Measurements from ENCODE around the gene ANKRD18A.

ANKRD18A gene

DNA sequence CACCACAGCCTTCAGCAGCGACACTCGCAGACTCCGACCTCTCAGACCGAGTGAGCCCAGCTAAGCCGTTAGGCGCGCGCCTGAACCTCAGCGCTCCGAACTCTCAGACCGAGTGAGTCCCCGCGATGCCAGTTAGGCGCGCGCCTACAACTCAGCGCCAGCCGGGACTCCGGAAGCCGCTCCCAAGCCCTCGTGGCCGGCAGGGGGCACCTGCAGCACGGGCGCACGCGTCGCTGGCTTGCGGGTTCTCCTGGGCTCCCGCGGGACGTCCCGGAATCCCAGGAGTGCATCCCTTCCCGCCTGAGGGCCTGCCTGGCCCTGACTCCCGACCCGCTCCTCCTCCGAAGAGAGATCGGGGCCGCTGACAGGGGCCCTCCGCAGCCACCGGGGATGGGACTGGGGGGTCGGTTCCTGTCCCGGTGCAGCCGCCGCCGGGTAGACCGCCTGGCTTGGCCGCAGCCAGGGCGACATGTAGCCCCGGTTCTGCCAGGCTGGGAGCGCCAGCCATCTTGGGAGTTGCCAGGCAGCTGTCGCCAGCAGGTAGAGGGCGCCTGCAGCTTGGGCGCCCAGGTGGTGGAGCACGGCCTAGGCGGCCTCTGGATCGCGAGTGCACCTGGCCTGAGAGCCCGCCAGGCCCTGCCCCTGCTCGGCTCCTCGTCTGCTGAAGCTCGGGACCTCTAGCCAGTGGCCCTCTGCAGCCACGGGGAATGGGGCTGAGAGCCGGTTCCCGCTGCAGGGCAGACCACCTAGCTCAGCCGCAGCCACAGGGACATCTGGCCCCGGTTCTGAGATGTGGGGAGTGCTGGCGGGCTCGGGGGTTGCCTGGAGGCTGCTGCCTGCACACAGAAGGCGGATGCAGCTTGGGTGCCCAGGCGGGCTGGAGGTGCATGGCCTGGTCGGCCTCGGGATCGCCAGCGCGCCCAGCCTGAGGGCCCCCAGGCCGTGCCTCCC is at the start of gene ANKRD18A:
Gene ANKRD18A (minus strand): TSS at position 114 of the 951 bp plus-strand sequence. CDS start 311 bp downstream, outside the sequence.
- in situ Hi-C loops (cut with MboI; ENCODE audit: low sequenced_read_pairs) = no loop called here

DNA sequence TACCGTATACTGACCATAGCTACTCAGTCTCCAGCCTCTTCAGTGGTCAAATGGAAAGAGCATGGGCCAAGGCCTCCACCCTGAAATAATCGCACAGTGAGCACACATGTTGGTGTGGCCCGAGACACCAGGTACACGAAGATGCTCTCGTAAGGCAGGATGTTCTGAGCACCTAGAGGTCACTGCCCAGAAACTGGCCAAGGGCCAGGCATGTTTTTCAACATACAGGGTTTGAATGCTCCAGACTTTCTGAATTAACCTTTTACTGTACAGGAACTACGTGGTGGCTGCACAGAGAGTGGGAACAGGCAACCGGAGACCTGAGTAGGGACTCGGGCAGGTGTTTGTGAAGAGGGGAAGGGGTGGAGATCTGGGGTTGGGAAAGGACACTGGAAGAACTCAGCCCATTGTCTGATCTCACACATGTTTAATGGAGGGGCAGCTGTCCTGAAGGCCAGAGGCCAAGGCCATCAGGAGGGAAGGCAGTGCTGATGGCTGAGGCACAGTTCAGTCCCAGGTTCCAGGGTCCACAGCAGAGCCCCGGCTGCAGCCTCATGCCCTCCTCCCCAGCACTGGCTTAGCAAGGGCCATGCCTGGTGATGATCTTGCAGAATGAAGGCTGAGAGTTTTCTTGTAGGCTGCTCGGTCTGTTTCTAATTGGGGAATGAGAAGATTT is 48.5 kb upstream of the ANKRD18A start:
- in situ Hi-C loops (cut with MboI; ENCODE audit: low sequenced_read_pairs) = no loop called here

DNA sequence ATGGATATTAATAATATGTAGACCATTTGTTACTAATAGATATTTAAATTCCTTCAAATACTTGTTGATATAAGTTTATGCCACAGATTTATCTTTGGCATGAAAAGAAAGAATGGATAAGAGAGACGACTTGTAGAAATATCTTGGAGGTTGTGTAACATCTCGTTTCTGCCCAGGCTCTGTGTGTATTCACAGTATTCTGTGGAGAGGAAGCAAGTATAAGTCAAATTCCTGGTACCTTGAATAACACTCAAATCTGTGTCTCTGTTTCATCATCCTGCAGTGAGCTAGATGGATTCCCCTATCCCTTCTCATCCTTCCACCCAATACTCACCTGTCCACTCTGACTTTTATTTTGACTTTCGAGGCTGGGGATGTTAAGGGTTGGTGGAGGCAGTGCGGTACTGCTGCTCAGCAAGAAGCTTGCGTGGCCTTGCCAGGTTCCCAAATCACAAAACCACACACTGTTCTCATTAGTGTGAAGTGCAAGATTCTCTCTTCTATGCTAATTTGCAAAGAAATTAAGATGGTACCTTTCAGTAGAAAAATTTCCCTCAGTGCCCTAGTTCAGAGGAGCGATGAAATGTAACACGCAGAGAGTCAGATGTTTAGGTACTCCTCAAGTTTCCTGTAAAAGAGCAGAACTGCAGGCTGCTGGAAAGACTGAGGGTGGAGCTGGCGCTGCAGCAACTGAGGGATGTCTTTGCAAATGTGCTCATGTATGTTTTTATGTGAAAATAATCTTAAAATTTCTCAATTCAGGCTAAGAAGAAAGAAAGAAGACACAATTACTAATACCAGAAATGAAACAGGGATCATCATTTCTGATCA is 42.6 kb upstream of the ANKRD18A start:
- in situ Hi-C loops (cut with MboI; ENCODE audit: low sequenced_read_pairs) = no loop called here

DNA sequence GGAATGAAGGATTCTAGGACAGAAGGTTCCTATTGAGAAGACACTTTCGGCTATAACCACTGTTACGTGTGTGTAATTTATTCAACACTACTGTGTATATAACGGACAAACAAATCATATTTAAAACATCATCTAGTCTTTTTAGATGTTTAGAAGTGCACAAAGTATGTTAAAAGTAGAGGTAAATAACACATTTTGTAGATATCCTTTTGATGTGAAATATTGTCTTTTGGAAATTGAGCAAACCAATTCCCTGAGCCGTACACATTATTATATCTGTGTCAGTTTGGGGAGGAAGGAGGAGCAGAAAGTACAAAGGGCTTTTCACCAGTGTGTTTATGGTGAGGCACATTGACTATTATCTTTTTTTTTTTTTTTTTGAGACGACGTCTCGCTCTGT is 39.1 kb upstream of the ANKRD18A start:
- in situ Hi-C loops (cut with MboI; ENCODE audit: low sequenced_read_pairs) = no loop called here

DNA sequence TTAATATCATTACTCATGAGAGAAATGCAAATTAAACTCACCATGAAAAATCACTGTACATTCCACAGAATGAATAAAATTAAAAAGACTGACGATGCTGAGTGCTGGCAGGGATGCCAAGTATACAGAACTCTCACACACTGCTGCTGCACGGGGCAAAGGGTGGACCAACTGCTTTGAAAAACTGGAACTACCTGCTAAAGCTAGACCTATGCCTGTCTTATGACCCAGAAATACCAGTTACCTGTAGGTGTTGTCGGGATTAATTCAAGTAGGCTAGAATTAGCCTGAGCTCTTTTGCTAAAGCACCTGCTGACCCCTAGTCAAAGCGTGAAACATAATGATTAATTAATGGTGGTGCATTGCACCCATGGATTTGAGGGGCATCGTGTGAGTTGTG is 36.5 kb upstream of the ANKRD18A start:
- in situ Hi-C loops (cut with MboI; ENCODE audit: low sequenced_read_pairs) = no loop called here

DNA sequence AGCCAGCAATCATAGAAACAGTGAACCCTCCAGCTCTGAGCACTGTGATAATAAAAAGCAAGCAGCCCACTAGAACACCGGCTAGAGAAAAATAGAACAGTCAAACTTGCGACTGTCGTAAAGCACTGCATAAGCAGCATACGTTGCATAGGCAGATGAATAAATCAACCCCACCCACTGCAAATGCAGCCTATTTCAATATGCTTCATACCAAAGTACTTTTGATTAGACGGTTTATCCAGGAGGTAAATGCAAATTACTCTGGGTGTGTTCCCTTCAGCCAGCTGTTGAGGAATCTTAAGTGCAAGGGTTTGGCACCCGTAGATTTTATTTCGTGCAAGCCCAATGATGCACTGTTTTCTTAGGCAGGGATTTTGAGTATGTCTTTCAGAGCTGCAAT is 32.1 kb upstream of the ANKRD18A start:
- in situ Hi-C loops (cut with MboI; ENCODE audit: low sequenced_read_pairs) = no loop called here

DNA sequence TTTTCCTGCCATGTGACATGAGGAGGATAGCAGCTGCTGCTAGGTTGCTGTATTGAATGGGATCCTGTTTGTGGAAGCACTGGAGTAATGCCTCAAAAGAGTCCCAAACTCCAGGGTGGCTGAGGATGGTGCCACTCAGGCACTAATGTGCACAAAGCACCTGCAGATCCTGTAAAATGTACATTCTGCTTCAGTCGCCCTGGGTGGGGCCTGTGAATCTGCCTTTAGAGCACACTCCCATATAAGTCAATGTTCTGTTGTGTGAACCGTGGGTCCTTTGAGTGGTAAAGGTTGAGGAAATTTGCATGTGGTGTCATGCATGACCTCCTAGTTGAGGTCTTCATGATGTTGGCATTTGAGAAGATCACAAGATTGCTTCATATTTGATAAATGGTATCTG is 31.6 kb upstream of the ANKRD18A start:
- in situ Hi-C loops (cut with MboI; ENCODE audit: low sequenced_read_pairs) = no loop called here

DNA sequence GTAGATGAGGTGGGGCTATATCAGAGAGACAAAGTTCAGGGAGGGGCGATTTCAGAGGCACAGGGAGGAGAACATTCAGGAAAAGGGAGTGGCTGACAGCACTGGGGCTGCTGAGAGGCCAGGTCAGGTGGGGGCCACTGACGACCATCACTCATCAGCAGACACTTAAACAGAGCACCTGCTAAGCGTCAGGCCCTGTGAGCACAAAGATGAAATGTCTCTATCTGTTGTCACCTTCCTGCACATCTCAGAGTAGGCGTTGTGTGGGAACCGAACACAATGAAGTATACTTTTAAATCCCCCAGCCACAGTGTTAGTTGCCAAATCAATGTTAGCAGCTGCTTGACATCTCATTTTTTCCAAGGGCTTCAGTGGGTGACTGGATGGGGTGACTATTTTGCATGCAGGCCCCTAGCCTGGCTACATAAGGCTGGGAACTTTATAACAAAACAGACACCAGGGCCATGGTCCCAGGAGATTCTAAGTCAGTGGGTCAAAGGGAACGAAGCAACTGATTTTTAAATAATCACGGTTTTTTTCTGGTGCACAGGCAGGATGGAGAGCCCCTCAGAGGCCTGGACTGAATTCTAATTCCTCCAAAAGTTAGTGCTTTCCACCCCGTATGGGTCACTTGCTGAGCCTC is 31.1 kb upstream of the ANKRD18A start:
- in situ Hi-C loops (cut with MboI; ENCODE audit: low sequenced_read_pairs) = no loop called here

DNA sequence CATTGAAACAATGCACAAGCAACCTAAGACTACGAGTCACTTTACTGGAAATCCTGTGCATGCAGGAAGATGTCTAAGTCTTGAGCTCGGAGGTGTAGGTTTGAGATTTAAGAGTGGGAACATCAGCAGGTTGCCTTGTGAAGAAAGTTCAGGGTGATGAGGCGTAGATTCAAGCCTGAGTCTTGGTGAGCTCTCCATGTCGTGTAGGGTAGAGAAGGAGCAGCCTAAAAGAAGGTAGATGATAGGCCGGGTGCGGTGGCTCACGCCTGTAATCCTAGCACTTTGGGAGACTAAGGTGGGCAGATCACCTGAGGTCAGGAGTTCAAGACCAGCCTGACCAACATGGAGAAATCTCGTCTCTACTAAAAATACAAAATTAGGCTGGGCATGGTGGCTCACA is 30.2 kb upstream of the ANKRD18A start:
- in situ Hi-C loops (cut with MboI; ENCODE audit: low sequenced_read_pairs) = no loop called here

DNA sequence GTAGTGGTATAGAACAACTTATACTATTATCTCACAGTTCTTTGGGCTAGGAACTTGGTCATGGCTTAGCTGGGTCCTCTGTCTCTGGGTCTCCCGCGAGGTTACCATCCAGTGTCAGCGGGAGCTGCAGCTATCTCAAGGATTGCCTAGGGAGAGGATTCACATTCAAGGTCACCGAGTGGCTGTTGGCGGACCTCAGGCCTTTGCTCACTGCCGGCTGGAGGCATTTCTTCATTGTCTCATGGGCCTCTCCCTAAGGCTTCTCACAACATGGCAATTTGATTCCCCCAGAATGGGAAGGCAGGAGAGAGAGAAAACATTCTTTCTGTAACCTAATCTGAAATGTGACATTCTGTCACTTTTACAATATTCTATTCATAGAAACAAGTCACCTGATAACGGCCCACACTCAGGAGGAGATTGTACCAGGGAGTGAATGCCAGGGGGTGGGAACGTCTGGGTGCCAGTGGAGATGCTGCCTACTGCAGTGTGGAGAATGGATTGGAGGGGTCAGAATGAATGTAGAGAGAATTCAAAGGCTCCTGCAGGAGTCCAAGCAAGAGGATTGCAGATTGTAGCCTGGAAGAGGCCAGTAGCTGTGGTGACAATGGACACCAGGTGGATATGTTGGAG is 29.5 kb upstream of the ANKRD18A start:
- in situ Hi-C loops (cut with MboI; ENCODE audit: low sequenced_read_pairs) = no loop called here

DNA sequence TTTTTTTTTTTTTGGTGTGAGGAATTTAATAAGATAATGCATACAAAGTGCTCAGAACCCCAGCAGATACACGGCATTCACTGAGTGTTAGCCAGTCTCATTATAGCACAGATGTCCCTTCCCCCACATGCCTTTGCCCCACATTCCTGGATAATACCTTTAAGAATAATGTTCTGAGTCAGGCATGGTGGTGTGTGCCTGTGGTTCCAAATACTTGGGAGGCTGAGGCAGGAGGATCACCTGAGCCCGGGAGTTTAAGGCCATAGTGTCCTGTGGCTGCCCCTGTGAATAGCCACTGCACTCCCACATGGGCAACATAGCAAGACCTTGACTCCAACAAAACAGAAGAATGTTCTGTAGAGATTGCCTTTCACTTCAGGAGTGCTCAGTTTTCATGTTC is 24.2 kb upstream of the ANKRD18A start:
- in situ Hi-C loops (cut with MboI; ENCODE audit: low sequenced_read_pairs) = no loop called here

DNA sequence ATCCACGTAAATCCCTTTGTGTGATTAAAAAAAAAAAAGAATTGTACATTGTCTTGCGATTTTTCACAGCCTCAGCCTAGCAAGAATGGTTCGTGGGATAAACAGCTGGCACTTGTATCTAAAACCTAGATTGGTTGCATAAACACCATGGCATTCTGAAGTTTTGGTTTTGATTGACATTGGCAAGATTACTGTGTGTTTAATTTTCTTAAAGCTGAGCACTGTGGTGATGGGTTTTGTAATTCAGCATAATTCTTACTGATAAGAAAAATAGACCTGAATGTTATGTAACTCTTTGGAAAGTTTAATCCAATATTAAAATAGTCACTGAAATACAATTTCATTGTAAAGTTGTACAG is 23.4 kb upstream of the ANKRD18A start:
- in situ Hi-C loops (cut with MboI; ENCODE audit: low sequenced_read_pairs) = no loop called here

DNA sequence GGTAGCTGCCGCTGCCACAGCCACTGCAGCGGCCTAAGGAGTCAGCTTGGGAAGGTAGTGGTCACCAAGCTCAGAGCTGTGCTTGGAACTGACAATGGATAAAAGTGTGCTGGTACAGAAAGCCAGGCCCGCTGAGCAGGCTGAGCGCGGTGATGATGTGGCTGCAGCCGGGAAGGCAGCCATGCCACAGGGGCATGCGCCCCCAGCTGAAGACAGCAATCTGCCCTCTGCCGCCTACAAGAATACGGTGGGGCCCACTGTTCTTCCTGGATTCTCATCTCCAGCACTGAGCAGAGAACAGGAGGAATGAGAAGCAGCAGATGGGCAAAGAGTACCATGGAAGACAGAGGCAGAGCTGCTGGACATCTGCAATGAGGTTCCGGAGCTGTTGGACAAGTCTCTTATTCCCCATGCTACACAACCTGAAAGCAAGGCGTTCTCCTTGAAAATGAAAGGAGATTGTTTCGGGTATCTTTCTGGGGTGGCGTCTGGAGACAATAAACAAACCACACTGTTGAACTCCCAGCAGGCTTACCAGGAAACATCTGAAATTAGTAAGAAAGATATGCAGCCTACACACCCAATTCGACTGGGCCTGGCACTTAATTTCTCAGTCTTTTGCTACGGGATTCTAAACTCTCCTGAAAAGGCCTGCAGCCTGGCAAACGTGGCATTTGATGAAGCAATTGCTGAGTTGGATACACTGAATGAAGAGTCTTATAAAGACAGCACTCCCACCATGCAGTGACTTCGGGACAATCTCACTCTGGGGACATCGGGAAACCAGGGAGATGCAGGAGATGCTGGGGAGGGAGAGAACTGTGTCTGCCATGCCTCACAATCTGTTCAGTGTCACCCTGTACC is 22.8 kb upstream of the ANKRD18A start:
- in situ Hi-C loops (cut with MboI; ENCODE audit: low sequenced_read_pairs) = no loop called here

DNA sequence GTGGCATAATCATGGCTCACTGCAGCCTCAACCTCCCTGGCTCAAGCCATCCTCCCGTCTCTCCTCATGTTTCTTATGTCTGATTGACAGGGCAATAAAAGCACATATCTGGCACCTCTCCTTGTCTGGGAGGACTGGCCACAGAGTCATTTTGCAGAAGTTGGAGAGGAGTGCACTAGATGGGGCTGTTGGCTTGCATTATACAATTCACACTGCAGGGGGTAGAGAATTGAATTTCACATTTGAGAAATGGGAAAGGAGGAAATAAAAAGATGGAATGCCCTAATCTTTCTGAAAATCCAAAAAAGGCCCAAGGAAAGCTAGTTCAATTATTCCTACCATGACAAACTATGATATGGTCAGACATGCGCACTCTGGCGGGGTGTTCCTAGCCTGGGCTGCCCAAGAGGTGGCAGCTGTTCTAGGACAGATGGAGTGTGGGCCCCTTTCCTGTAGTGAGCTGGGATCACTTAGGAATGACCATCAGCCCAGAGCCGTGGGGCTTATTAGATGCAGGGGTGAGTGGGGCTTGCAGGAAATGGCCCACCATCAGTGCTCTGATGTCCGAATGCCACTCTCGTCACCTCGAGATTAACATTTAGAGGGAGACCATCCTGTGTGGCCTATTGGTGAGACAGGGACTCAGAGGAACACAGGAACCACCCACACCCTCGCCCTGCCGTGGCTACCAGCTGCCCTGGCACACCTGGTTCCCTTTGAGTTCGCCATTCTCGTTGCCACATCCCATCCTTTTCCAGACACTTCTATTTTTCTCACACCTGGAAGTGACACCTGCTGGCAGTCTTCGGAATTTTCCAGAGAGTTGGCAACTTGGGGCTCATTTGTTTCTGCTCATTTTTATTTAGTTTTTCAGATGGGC is 21.8 kb upstream of the ANKRD18A start:
- in situ Hi-C loops (cut with MboI; ENCODE audit: low sequenced_read_pairs) = no loop called here

DNA sequence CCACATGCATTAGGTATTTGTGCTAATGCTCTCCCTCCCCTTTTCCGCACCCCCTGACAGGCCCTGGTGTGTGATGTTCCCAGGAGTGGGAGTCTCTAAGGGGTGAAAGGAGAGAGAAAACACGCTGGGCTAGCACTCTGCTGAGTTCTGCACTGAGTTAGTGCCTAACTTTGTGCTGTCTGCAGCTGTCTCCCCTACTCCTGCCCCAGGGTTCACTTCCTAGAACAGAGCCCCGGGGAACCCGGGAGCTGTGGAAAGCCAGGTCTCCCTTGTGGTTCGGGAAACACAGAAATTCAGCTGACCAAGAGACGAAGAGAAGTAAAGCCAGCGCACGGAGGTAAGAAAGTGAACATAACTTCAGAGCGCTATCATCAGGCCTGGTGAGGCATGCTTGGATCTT is 20.7 kb upstream of the ANKRD18A start:
- in situ Hi-C loops (cut with MboI; ENCODE audit: low sequenced_read_pairs) = no loop called here

DNA sequence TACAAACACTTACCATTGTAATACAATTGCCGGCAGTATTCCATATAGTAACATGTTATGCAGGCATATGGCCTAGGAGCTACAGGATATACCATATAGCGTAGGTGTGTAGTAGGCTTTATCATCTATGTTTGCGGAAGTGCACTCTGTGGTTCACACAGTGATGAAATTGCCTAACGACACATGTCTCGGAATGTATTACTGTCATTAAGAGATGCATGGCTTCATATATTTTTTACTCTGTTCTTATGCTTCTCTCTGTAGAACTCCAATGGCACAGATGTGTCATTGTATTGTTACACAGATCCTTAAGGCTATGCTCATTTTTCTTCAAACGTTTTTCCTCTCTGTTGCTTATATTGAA is 19.2 kb upstream of the ANKRD18A start:
- in situ Hi-C loops (cut with MboI; ENCODE audit: low sequenced_read_pairs) = no loop called here

DNA sequence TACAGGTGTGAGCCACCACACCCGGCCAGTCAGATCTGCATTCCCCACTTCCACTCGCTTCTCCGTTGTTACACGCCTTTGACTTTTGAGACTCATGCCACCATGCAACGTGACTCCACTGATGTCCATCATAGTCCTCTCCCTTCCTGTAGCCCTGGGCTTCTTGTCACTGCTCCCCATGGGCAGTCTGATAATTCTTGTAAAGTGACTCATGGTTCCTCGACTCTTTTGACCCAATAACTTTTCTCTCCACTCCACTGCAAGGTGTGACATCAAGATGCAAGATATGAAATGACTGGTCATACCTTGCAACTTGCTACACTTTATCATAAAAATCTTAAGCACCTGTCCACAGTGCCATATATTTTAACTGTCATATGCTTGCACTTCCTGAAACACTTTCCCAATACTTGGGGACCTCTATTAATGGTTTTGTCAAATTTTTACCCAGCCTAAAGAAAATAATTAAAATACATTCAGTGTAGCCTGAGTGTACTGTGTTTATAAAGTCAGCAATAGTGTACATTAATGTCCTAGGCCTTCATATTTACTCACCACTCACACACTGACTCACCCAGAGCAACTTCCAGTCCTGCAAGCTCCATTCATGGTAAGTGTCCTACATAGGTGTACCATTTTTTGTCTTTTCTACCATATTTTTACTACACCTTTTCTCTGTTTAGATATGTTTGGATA is 18.6 kb upstream of the ANKRD18A start:
- in situ Hi-C loops (cut with MboI; ENCODE audit: low sequenced_read_pairs) = no loop called here

DNA sequence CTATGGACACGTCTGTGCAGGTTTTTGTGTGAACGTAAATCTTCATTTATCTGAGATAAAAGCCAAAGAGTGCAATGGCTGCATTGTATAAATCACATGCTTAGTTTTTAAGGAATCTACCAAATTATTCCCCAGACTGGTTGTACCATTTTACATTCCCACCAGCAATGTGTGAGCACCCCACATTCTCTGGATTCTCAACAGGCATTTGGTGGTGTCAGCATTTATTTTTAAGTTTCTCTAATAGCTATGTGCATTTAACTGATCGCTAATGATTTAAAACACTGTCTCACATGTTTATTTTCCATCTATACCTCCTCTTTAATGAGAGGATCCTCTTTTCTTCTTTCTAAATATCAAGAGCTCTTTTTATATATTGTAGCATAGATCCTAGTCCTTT is 13.9 kb upstream of the ANKRD18A start:
- in situ Hi-C loops (cut with MboI; ENCODE audit: low sequenced_read_pairs) = no loop called here
